Measurements from ENCODE around the gene RASA3. TPM values are rescaled to one million over a fixed set of nuclear protein-coding genes. Genes with fewer than 3 reads are reported as not detected.

RASA3 gene
- total RNA-seq, 1 experiment from 2014 or later = 22.3 TPM

DNA sequence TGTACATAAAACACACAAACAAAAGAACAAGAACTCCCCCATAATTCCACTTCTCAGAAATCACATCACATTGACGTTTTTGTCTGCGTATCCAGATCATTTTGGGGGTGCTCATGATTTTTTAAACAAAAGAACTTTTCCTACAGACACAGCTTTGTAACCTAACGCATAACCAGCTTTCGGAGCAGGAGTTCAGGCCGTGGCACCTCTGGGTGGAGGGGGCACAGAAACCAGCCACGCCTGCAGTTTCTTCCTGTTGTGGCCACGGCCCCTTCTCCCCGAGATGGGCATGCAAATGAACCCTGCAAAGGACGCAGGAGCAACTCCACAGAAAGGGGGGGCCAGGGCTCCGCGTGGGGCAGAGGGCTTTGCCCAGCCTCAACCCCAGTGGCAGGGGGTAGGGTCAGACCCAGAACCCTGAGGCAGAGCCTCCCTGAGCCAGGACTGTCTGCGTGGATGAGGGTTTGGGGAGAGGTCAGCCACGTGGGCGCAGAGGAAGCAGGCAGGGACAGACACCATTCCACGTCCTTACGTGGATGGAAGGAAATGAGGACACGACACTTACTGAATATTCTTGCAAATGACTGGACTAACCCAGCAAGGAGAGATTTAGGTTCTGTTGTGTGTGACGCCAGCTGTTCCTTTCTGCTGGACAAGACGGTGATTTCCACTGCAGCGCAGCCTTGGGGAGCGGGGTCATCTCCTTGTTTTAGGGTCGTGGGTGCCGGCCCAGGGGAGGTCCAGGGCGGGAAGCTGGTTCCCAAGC, 64.4 kb downstream of the RASA3 start (continued):
- TF ChIP-seq PREB (CRISPR knock-in tag; IDR thresholded peaks at IDR 0.05; ENCODE audit: borderline replicate concordance) = no peak

- ATAC-seq = no peak
- TF ChIP-seq, protein P1, sequence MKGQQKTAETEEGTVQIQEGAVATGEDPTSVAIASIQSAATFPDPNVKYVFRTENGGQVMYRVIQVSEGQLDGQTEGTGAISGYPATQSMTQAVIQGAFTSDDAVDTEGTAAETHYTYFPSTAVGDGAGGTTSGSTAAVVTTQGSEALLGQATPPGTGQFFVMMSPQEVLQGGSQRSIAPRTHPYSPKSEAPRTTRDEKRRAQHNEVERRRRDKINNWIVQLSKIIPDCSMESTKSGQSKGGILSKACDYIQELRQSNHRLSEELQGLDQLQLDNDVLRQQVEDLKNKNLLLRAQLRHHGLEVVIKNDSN (CRISPR knock-in tag; IDR thresholded peaks at IDR 0.05) = no peak
- TF ChIP-seq FOXJ3 (CRISPR knock-in tag; IDR thresholded peaks at IDR 0.05; ENCODE audit: borderline replicate concordance) (no peak), HMGXB4 (CRISPR knock-in tag; IDR thresholded peaks at IDR 0.05) (no peak), NR2C2 (CRISPR knock-in tag; IDR thresholded peaks at IDR 0.05) (no peak), MXD4 (CRISPR knock-in tag; IDR thresholded peaks at IDR 0.05; ENCODE audit: borderline replicate concordance) (no peak), FOXK1 (CRISPR knock-in tag; IDR thresholded peaks at IDR 0.05) (no peak), ELF4 (CRISPR knock-in tag; IDR thresholded peaks at IDR 0.05; ENCODE audit: low read depth) (no peak), PREB (CRISPR knock-in tag; IDR thresholded peaks at IDR 0.05; ENCODE audit: borderline replicate concordance) (no peak), ZNF671 (CRISPR knock-in tag; IDR thresholded peaks at IDR 0.05) (no peak), ATF1 (CRISPR knock-in tag; IDR thresholded peaks at IDR 0.05) (no peak), IRF1 (CRISPR knock-in tag; IDR thresholded peaks at IDR 0.05) (no peak), CTCF (IDR thresholded peaks at IDR 0.05) (no peak)
- TF ChIP-seq, protein P2, sequence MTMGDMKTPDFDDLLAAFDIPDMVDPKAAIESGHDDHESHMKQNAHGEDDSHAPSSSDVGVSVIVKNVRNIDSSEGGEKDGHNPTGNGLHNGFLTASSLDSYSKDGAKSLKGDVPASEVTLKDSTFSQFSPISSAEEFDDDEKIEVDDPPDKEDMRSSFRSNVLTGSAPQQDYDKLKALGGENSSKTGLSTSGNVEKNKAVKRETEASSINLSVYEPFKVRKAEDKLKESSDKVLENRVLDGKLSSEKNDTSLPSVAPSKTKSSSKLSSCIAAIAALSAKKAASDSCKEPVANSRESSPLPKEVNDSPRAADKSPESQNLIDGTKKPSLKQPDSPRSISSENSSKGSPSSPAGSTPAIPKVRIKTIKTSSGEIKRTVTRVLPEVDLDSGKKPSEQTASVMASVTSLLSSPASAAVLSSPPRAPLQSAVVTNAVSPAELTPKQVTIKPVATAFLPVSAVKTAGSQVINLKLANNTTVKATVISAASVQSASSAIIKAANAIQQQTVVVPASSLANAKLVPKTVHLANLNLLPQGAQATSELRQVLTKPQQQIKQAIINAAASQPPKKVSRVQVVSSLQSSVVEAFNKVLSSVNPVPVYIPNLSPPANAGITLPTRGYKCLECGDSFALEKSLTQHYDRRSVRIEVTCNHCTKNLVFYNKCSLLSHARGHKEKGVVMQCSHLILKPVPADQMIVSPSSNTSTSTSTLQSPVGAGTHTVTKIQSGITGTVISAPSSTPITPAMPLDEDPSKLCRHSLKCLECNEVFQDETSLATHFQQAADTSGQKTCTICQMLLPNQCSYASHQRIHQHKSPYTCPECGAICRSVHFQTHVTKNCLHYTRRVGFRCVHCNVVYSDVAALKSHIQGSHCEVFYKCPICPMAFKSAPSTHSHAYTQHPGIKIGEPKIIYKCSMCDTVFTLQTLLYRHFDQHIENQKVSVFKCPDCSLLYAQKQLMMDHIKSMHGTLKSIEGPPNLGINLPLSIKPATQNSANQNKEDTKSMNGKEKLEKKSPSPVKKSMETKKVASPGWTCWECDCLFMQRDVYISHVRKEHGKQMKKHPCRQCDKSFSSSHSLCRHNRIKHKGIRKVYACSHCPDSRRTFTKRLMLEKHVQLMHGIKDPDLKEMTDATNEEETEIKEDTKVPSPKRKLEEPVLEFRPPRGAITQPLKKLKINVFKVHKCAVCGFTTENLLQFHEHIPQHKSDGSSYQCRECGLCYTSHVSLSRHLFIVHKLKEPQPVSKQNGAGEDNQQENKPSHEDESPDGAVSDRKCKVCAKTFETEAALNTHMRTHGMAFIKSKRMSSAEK (CRISPR knock-in tag; IDR thresholded peaks at IDR 0.05; ENCODE audit: borderline replicate concordance) = no peak
- TF ChIP-seq, protein P3, sequence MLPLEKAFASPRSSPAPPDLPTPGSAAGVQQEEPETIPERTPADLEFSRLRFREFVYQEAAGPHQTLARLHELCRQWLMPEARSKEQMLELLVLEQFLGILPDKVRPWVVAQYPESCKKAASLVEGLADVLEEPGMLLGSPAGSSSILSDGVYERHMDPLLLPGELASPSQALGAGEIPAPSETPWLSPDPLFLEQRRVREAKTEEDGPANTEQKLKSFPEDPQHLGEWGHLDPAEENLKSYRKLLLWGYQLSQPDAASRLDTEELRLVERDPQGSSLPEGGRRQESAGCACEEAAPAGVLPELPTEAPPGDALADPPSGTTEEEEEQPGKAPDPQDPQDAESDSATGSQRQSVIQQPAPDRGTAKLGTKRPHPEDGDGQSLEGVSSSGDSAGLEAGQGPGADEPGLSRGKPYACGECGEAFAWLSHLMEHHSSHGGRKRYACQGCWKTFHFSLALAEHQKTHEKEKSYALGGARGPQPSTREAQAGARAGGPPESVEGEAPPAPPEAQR (CRISPR knock-in tag; IDR thresholded peaks at IDR 0.05) = no peak
- TF ChIP-seq, protein P4, sequence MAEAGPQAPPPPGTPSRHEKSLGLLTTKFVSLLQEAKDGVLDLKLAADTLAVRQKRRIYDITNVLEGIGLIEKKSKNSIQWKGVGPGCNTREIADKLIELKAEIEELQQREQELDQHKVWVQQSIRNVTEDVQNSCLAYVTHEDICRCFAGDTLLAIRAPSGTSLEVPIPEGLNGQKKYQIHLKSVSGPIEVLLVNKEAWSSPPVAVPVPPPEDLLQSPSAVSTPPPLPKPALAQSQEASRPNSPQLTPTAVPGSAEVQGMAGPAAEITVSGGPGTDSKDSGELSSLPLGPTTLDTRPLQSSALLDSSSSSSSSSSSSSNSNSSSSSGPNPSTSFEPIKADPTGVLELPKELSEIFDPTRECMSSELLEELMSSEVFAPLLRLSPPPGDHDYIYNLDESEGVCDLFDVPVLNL (CRISPR knock-in tag; IDR thresholded peaks at IDR 0.05; ENCODE audit: borderline replicate concordance, low read depth) = no peak
These were observed 65.0 kb downstream of the RASA3 start for GRCh38 chr13:114067381-114067885.

More at GRCh38 chr13:114067381-114067885, 65.0 kb downstream of the RASA3 start:
- ChIA-PET POLR2A (no interaction called here), CTCF (interaction anchor here (0.8 kb wide), 1 partner anchor 159 kb away, joined by 3 read pairs; no protein-coding TSS in a partner anchor)
- H3K4me3 Mint-ChIP-seq = no peak overlapping the region
- peaks cover 24% of the 10 kb centered on the region for H3K4me1 Mint-ChIP-seq
- H3K27me3 Mint-ChIP-seq (ENCODE audit: low read depth) = no peaks in the 10 kb centered on the region
- H3K9me3 Mint-ChIP-seq = peaks cover 7% of the 10 kb centered on the region
- H3K36me3 Mint-ChIP-seq = peaks cover 15% of the 10 kb centered on the region
- no peak for DNase-seq (ENCODE audit: low spot score)
- H3K27ac Mint-ChIP-seq = peak overlapping the region; percentile 22
